ENCODE results near the gene AKT3.

- no peak for TF ChIP-seq CTCF (conservative IDR thresholded peaks at IDR 0.05; ENCODE audit: low read depth, low read length)
- no peak for TF ChIP-seq EZH2phosphoT487 (IDR thresholded peaks at IDR 0.05; ENCODE audit: borderline replicate concordance, low read length)
Observed at GRCh38 chr1:243837907-243838535, 12.0 kb downstream of the AKT3 start.
